AG04450 (cell line): Measurements from ENCODE around the gene TBKBP1. TPM values are rescaled to one million over a fixed set of nuclear protein-coding genes. Genes with fewer than 3 reads are reported as not detected.

Experiments used
- CTCF ChIA-PET: fragments of 300-600, 350-600 bp; formaldehyde crosslinking; extraction: SDS; loops from one replicate; lab custom pipeline; 2022; ENCODE audit warnings: antibody characterized with exemption, inconsistent platforms; lab: Charles Lee
- POLR2A ChIA-PET: fragments of 350-600 bp; formaldehyde crosslinking; extraction: SDS; loops from one replicate; lab custom pipeline; 2021; ENCODE audit warnings: antibody characterized with exemption, inconsistent platforms; lab: Yijun Ruan, JAX
- DNase-seq: peaks from one replicate; pipeline ENCODE4 v3.0.0-alpha.2; 2011; ENCODE audit warnings: low read depth, low spot score
- H3K27ac ChIP-seq: one replicate; pipeline ENCODE4 v1.5.1; 2012; ENCODE audit warnings: low read depth, low read length, control low read depth
- H3K27me3 ChIP-seq: one replicate; pipeline ENCODE4 v1.6.0; 2012; ENCODE audit warnings: low read length; ENCODE audit not compliant: control insufficient read depth, insufficient read depth
- H3K4me3 ChIP-seq: 2 replicates; pipeline ENCODE4 v1.5.1; 2011; ENCODE audit warnings: mild to moderate bottlenecking, low read depth, low read length, control low read depth
- H3K9me3 ChIP-seq: 2 replicates; pipeline ENCODE4 v1.5.1; 2012; ENCODE audit warnings: low read length; ENCODE audit not compliant: control insufficient read depth, insufficient read depth
- polyA plus RNA-seq: library from polyadenylated mRNA; depleted of rRNA; stranded (reverse); fragments of >200 nt; gene quantifications from 2 replicates; pipeline ENCODE4 v1.2.3, GENCODE V29; 2011
- TF ChIP-seq, protein P1 (sequence below): IDR thresholded peaks from 2 replicates; pipeline ENCODE4 v1.5.1; 2011; ENCODE audit warnings: low read depth, low read length, control low read depth, inconsistent platforms

The TBKBP1 gene
- polyA plus RNA-seq, 1 experiment: 4.8 TPM

- H3K27me3 ChIP-seq: no peaks in the 10 kb centered on the region
- ChIA-PET CTCF (no interaction called here), POLR2A (no interaction called here)
- H3K9me3 ChIP-seq: no peaks in the 10 kb centered on the region; the same call in 1 of the 2 replicates
- DNase-seq: no peak
- H3K27ac ChIP-seq: no peak overlapping the region
- H3K4me3 ChIP-seq: no peak overlapping the region
- TF ChIP-seq, protein P1, sequence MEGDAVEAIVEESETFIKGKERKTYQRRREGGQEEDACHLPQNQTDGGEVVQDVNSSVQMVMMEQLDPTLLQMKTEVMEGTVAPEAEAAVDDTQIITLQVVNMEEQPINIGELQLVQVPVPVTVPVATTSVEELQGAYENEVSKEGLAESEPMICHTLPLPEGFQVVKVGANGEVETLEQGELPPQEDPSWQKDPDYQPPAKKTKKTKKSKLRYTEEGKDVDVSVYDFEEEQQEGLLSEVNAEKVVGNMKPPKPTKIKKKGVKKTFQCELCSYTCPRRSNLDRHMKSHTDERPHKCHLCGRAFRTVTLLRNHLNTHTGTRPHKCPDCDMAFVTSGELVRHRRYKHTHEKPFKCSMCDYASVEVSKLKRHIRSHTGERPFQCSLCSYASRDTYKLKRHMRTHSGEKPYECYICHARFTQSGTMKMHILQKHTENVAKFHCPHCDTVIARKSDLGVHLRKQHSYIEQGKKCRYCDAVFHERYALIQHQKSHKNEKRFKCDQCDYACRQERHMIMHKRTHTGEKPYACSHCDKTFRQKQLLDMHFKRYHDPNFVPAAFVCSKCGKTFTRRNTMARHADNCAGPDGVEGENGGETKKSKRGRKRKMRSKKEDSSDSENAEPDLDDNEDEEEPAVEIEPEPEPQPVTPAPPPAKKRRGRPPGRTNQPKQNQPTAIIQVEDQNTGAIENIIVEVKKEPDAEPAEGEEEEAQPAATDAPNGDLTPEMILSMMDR: no peak
Measured at GRCh38 chr17:47704736-47705135, 10.8 kb downstream of the TBKBP1 start.

- Histone ChIP-seq H3K9me3 (no peaks in the 10 kb centered on the region; the same call in 1 of the 2 replicates), H3K27me3 (no peaks in the 10 kb centered on the region), H3K27ac (no peak overlapping the region), H3K4me3 (no peak overlapping the region)
- POLR2A ChIA-PET: interaction anchor here (0.6 kb wide), 1 partner anchor 258 kb away, joined by 6 read pairs; no protein-coding TSS in a partner anchor
- CTCF ChIA-PET: interaction anchor here (1.3 kb wide), 1 partner anchor 135 kb away, joined by 3 read pairs; the partner anchor contains the start of gene SCRN2
- TF ChIP-seq, protein P1: no peak
- no peak for DNase-seq
Measured at GRCh38 chr17:47705536-47706530, 11.9 kb downstream of the TBKBP1 start.

DNA sequence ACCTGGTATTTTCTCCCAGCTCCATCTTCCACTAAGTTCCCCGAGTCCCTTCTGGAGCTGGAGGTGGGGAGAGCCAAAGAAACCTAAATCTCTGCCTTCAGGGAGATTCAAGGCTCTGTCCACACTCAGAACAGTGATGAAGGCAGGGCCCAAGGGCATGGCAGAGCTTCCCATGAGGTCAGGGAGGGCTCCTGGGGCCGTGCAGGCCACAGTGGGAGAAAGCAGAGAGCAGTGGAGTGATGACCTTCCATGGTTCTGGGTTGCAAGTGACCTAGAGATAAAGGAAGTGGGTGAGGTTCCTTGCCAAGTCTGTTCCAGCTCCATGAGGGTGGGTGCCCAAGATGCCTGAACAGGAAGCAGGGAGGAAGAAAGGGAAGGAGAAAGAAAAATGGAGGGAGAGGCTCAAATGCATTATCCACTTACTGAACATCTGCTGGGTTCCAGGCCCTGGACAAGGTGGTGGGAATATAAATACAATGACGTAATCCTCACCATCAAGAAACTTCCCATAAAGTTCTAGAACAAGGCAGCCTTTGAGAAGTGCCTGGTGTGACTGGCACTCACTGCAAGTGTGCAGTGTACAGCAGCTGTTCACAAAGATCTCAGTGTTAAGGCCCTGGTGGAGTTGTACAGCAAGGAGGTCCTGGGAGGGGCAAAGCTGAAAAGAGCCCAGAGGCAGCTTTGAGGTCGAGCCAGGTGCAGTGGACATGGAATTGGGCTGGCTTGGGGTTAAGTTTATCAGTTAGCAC is 13.3 kb downstream of the TBKBP1 start:
- TF ChIP-seq, protein P1: no peak
- DNase-seq: no peak
- CTCF ChIA-PET: interaction anchor here (0.5 to 1.9 kb wide), 3 partner anchors 9 to 134 kb away, joined by 3 to 19 read pairs (median 4); partner anchors contain the start of gene SCRN2
- no peak overlapping the region for H3K4me3 ChIP-seq
- no peaks in the 10 kb centered on the region; the same call in 1 of the 2 replicates for H3K9me3 ChIP-seq
- POLR2A ChIA-PET: interaction anchor here (0.5 kb wide), 1 partner anchor 598 kb away, joined by 3 read pairs; no protein-coding TSS in a partner anchor
- H3K27ac ChIP-seq: no peak overlapping the region
- H3K27me3 ChIP-seq: peaks cover 7% of the 10 kb centered on the region

DNA sequence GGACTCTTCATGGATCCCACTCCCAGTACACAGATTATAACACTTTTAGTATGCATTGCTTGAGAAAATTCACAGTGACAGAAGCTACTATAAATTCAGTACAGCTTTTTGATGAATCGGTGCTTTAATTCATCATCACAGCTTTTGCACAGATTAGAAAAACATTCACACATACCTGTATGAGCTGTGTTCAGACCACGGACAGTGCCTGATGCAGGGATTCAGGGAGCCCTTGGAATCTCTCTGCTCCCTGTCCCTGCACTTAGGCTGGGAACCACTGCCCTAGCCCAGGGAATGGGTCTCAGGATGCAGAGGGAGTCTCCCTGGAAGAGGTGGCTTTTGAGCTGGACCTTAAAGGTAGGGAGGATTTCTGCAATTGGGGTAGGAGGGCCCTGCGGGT is 13.9 kb downstream of the TBKBP1 start:
- ChIA-PET POLR2A (interaction anchor here (0.5 kb wide), 1 partner anchor 598 kb away, joined by 3 read pairs; no protein-coding TSS in a partner anchor), CTCF (interaction anchor here (0.5 to 1.9 kb wide), 2 partner anchors 9 to 91 kb away, joined by 4 to 19 read pairs; no protein-coding TSS in a partner anchor)
- Histone ChIP-seq H3K27me3 (peaks cover 13% of the 10 kb centered on the region), H3K4me3 (no peak overlapping the region), H3K27ac (no peak overlapping the region), H3K9me3 (no peaks in the 10 kb centered on the region; the same call in 1 of the 2 replicates)
- no peak for DNase-seq
- TF ChIP-seq, protein P1: no peak
